ENCODE measurements around the gene SLC35F6.

DNA sequence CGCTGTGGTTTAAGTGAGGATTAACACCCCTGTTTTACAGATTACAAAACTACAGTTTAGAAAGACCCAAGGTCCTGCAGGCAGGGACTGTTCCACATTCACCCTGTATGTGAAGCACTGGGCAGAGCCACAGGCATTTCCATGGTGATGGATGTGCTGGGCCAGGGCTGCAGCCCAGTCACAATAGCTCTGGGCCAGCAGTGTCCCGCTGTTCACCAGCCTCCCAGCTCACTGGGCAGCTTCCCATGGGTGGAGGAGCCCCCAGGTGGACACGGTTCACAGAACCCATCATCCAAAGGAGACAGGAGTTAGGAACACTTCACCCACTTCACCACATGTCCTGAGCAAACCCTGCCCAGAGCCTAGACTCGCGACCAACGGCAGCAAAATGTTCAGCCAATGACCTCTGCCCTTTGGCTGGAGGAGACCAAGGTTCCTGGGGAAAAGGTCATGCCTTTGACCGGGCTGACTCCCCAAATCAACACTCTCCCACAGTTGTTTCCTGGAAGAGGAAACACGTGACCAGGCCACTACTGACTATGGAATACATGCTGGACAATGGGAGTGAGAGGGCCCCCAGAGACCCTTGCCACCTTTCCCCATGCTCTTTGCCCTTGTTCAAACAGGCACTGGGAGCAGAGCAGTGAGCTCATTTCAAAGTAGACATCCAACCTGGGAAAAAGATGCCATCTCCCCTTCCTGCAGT is 28.0 kb upstream of the SLC35F6 start:
- TF ChIP-seq POLR2A (IDR thresholded peaks at IDR 0.05) = no peak
- TF ChIP-seq, protein P1, sequence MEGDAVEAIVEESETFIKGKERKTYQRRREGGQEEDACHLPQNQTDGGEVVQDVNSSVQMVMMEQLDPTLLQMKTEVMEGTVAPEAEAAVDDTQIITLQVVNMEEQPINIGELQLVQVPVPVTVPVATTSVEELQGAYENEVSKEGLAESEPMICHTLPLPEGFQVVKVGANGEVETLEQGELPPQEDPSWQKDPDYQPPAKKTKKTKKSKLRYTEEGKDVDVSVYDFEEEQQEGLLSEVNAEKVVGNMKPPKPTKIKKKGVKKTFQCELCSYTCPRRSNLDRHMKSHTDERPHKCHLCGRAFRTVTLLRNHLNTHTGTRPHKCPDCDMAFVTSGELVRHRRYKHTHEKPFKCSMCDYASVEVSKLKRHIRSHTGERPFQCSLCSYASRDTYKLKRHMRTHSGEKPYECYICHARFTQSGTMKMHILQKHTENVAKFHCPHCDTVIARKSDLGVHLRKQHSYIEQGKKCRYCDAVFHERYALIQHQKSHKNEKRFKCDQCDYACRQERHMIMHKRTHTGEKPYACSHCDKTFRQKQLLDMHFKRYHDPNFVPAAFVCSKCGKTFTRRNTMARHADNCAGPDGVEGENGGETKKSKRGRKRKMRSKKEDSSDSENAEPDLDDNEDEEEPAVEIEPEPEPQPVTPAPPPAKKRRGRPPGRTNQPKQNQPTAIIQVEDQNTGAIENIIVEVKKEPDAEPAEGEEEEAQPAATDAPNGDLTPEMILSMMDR (IDR thresholded peaks at IDR 0.05) = no peak

All from vagina (tissue), 2 donors.